ENCODE results near the gene KLRF1.

DNA sequence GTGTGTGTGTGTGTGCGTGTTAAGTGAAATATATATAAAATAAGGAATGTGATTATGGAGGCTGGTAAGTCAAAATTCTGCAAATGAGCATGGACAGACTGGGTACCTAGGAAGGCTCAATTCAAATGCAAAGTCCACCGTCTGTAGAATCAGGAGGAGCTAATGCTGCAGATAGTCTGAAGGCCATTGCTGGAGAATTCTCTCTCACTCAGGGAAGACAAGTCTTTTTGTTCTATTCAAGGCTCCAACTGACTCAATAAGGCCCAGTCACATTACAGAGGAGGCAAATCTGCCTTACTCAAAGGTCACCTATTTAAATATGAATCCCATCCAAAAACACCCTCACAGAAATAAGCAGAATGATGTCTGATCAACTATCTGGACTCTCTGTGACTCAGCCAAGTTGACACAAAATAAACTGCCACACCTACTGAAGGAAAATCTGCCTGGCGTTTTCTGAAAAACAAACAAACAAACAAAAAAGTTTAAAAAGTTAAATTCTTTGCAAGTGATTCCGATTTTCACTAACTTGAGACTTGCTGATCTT is 53.3 kb downstream of the KLRF1 start:
- TF ChIP-seq, protein P1, sequence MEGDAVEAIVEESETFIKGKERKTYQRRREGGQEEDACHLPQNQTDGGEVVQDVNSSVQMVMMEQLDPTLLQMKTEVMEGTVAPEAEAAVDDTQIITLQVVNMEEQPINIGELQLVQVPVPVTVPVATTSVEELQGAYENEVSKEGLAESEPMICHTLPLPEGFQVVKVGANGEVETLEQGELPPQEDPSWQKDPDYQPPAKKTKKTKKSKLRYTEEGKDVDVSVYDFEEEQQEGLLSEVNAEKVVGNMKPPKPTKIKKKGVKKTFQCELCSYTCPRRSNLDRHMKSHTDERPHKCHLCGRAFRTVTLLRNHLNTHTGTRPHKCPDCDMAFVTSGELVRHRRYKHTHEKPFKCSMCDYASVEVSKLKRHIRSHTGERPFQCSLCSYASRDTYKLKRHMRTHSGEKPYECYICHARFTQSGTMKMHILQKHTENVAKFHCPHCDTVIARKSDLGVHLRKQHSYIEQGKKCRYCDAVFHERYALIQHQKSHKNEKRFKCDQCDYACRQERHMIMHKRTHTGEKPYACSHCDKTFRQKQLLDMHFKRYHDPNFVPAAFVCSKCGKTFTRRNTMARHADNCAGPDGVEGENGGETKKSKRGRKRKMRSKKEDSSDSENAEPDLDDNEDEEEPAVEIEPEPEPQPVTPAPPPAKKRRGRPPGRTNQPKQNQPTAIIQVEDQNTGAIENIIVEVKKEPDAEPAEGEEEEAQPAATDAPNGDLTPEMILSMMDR (IDR thresholded peaks at IDR 0.05; ENCODE audit: poor library complexity), result no peak
- no peak for TF ChIP-seq EZH2phosphoT487 (IDR thresholded peaks at IDR 0.05; ENCODE audit: low read depth, severe bottlenecking, unreplicated experiment)
